ENCODE measurements around the gene OPHN1. TPM values are rescaled to one million over a fixed set of nuclear protein-coding genes. Genes with fewer than 3 reads are reported as not detected.

OPHN1 gene
- polyA plus RNA-seq, 3 donors = 0.20 to 0.82 (median 0.73) TPM

GRCh38 chrX:68358679-68359078 is 74.6 kb downstream of the OPHN1 start:
- H3K27me3 Mint-ChIP-seq (ENCODE audit: low read depth in 3 of 3) = peaks cover 0 to 2% (median 1%) of the 10 kb centered on the region in 3 donors
- H3K36me3 Mint-ChIP-seq = no peaks in the 10 kb centered on the region
- H3K27ac Mint-ChIP-seq = no peak overlapping the region
- Histone ChIP-seq H2AFZ (ENCODE audit: insufficient read depth, low read depth, low read length, poor library complexity, severe bottlenecking) (no peak overlapping the region), H3K27ac (ENCODE audit: low read depth in 1 of 2, low read length in 2 of 2) (no peak overlapping the region), H3K4me3 (replicated peaks in 1 of 3; ENCODE audit: low read depth in 2 of 3, low read length in 3 of 3) (no peak overlapping the region), H3K9me3 (replicated peaks in 1 of 2; ENCODE audit: control insufficient read depth in 1 of 2, insufficient read depth in 1 of 2, low read length in 2 of 2) (no peaks in the 10 kb centered on the region), H3K4me1 (ENCODE audit: control insufficient read depth in 1 of 2, insufficient read depth in 2 of 2, low read length in 2 of 2) (no peaks in the 10 kb centered on the region), H3K79me2 (ENCODE audit: insufficient read depth, low read length) (no peaks in the 10 kb centered on the region), H3K9ac (ENCODE audit: insufficient read depth, low read length, poor library complexity, severe bottlenecking) (no peak overlapping the region), H3K36me3 (replicated peaks in 1 of 2; ENCODE audit: control insufficient read depth in 1 of 2, insufficient read depth in 2 of 2, low read length in 2 of 2) (no peaks in the 10 kb centered on the region), H3K4me2 (replicated peaks; ENCODE audit: extremely low read depth, low read length, poor library complexity, severe bottlenecking) (no peak overlapping the region), H4K20me1 (ENCODE audit: insufficient read depth, low read length) (no peaks in the 10 kb centered on the region), H3K27me3 (ENCODE audit: control insufficient read depth in 2 of 2, insufficient read depth in 2 of 2, low read length in 2 of 2) (no peaks in the 10 kb centered on the region)
- WGBS (ENCODE audit: insufficient coverage) = no CpG with 5 or more reads among the region's 1 CpG
- peaks cover 0 to 2% (median 0%) of the 10 kb centered on the region in 7 donors for H3K9me3 Mint-ChIP-seq
- intact Hi-C loops (cut with micrococcal nuclease) = no loop called here
- no peak overlapping the region for H3K4me3 Mint-ChIP-seq
- peaks cover 8% of the 10 kb centered on the region for H3K4me1 Mint-ChIP-seq
- TF ChIP-seq CTCF (IDR thresholded peaks at IDR 0.05) = no peak
- DNase-seq = no peak

GRCh38 chrX:68355629-68355920 is 77.7 kb downstream of the OPHN1 start:
- no peaks in the 10 kb centered on the region for H3K36me3 ChIP-seq (replicated peaks in 1 of 2; ENCODE audit: control insufficient read depth in 1 of 2, insufficient read depth in 2 of 2, low read length in 2 of 2)
- no CpG with 5 or more reads among the region's 4 CpGs for WGBS (ENCODE audit: insufficient coverage)
- no peaks in the 10 kb centered on the region for H3K9me3 ChIP-seq (replicated peaks in 1 of 2; ENCODE audit: control insufficient read depth in 1 of 2, insufficient read depth in 1 of 2, low read length in 2 of 2)
- H3K27ac Mint-ChIP-seq = no peak overlapping the region
- H3K4me1 ChIP-seq (ENCODE audit: control insufficient read depth in 1 of 2, insufficient read depth in 2 of 2, low read length in 2 of 2) = no peaks in the 10 kb centered on the region
- no peaks in the 10 kb centered on the region for H4K20me1 ChIP-seq (ENCODE audit: insufficient read depth, low read length)
- H3K4me3 Mint-ChIP-seq = no peak overlapping the region
- H3K4me1 Mint-ChIP-seq = peaks cover 8% of the 10 kb centered on the region
- H3K9me3 Mint-ChIP-seq = peaks cover 0 to 2% (median 0%) of the 10 kb centered on the region in 7 donors
- no peaks in the 10 kb centered on the region for H3K27me3 Mint-ChIP-seq (ENCODE audit: low read depth in 3 of 3)
- H3K4me3 ChIP-seq (replicated peaks in 1 of 3; ENCODE audit: low read depth in 2 of 3, low read length in 3 of 3) = no peak overlapping the region
- no peak overlapping the region for H3K27ac ChIP-seq (ENCODE audit: low read depth in 1 of 2, low read length in 2 of 2)
- no peaks in the 10 kb centered on the region for H3K27me3 ChIP-seq (ENCODE audit: control insufficient read depth in 2 of 2, insufficient read depth in 2 of 2, low read length in 2 of 2)
- no peak overlapping the region for H3K9ac ChIP-seq (ENCODE audit: insufficient read depth, low read length, poor library complexity, severe bottlenecking)
- H3K4me2 ChIP-seq (replicated peaks; ENCODE audit: extremely low read depth, low read length, poor library complexity, severe bottlenecking) = no peak overlapping the region
- TF ChIP-seq CTCF (IDR thresholded peaks at IDR 0.05) = no peak
- no peak overlapping the region for H2AFZ ChIP-seq (ENCODE audit: insufficient read depth, low read depth, low read length, poor library complexity, severe bottlenecking)
- H3K36me3 Mint-ChIP-seq = no peaks in the 10 kb centered on the region
- DNase-seq = no peak
- intact Hi-C loops (cut with micrococcal nuclease) = no loop called here
- H3K79me2 ChIP-seq (ENCODE audit: insufficient read depth, low read length) = no peaks in the 10 kb centered on the region

All from CD14-positive monocyte (primary cell).